HCT116 (cell line): ENCODE results near the gene PPP2R5B. TPM values are rescaled to one million over a fixed set of nuclear protein-coding genes. Genes with fewer than 3 reads are reported as not detected.

Source experiments
- ATAC-seq: fragments of 200-7000 bp; cut with Tn5 transposase; 2 replicates; pipeline ENCODE4 v1.9.1; 2020; ENCODE audit warnings: mild to moderate bottlenecking, moderate library complexity
- BruUV-seq: library from RNA; stranded (reverse); fragments of 400-500 nt; replicated peaks from 2 replicates; lab custom pipeline; 2021; lab: Mats Ljungman, UMichigan
- CTCF ChIA-PET: fragments of 300-600 bp; sonication (Branson Sonifier 250); formaldehyde crosslinking; loops from one replicate; lab custom pipeline; 2021; ENCODE audit warnings: antibody characterized with exemption; lab: Charles Lee
- POLR2A ChIA-PET: fragments of 300-600, 350-600 bp; sonication (Branson Sonifier 250); formaldehyde crosslinking; loops from one replicate; lab custom pipeline; 2021; ENCODE audit warnings: antibody characterized with exemption; lab: Charles Lee
- RAD21 ChIA-PET, 2 experiments: fragments of 300-600 bp; sonication (Branson Sonifier 250); formaldehyde crosslinking; loops; one replicate each; lab custom pipeline; 2023; ENCODE audit warnings: low total read pairs in 2 of 2; ENCODE audit not compliant: uncharacterized antibody in 2 of 2, unreplicated experiment in 2 of 2, low non-redundant PET in 1 of 2; lab: Charles Lee
- DNase-seq: peaks from one replicate; pipeline ENCODE4 v3.0.0-alpha.2; 2010; ENCODE audit warnings: low read depth, low spot score
- H2AFZ ChIP-seq: fragments of 200-600 bp; shearing (Covaris generic), sonication (generic); 2 replicates; pipeline ENCODE4 v1.6.1; 2017; ENCODE audit warnings: low read depth, mixed run types, mixed read lengths, antibody characterized with exemption, low read length; ENCODE audit not compliant: poor library complexity, severe bottlenecking
- H3K27ac ChIP-seq: 2 replicates; pipeline ENCODE4 v1.5.1; 2012; ENCODE audit warnings: low read depth, low read length
- H3K27me3 ChIP-seq: fragments of 200-600 bp; sonication (generic); 2 replicates; pipeline ENCODE4 v1.6.1; 2016; ENCODE audit warnings: mixed run types, low read length, mixed read lengths; ENCODE audit not compliant: insufficient read depth
- H3K36me3 ChIP-seq, 2 experiments: fragments of 200-500 bp in 1 of 2; fragments of 200-600 bp in 1 of 2; sonication (Bioruptor generic) in 1 of 2; sonication (generic) in 1 of 2; 2 replicates each; pipeline versions ENCODE4 v1.5.1 to v1.6.1; 2014 to 2016; ENCODE audit warnings: low read length in 2 of 2, inconsistent platforms in 1 of 2, mixed read lengths in 1 of 2, mixed run types in 1 of 2; ENCODE audit not compliant: insufficient read depth in 2 of 2, control insufficient read depth in 1 of 2
- H3K4me1 ChIP-seq, 2 experiments: fragments of 200-600 bp in 1 of 2; sonication (generic) in 1 of 2; 2 replicates each; pipeline versions ENCODE4 v1.5.1 to v1.6.1; 2012 to 2017; ENCODE audit warnings: low read length in 2 of 2, inconsistent platforms in 1 of 2, mild to moderate bottlenecking in 1 of 2, mixed read lengths in 1 of 2, mixed run types in 1 of 2, moderate library complexity in 1 of 2; ENCODE audit not compliant: insufficient read depth in 2 of 2, control insufficient read depth in 1 of 2
- H3K4me2 ChIP-seq: fragments of 200-600 bp; sonication (generic); 2 replicates; pipeline ENCODE4 v1.6.1; 2017; ENCODE audit warnings: mixed run types, low read length, mixed read lengths
- H3K4me3 ChIP-seq, 2 experiments: fragments of 200-600 bp in 1 of 2; sonication (generic) in 1 of 2; replicated peaks in 1 of 2; 2 replicates each; pipeline ENCODE4 v1.5.1; 2011 to 2016; ENCODE audit warnings: low read length in 2 of 2, control low read depth in 1 of 2, low read depth in 1 of 2, mild to moderate bottlenecking in 1 of 2, mixed read lengths in 1 of 2, mixed run types in 1 of 2
- H3K79me2 ChIP-seq: fragments of 200-600 bp; sonication (generic); 2 replicates; pipeline ENCODE4 v1.6.1; 2017; ENCODE audit warnings: mild to moderate bottlenecking, mixed run types, low read length, moderate library complexity, mixed read lengths; ENCODE audit not compliant: insufficient read depth
- H3K9ac ChIP-seq: fragments of 200-600 bp; sonication (generic); 2 replicates; pipeline ENCODE4 v1.6.1; 2016; ENCODE audit warnings: low read length, mixed read lengths
- H3K9me2 ChIP-seq: fragments of 200-600 bp; sonication (generic), shearing (Covaris generic); 2 replicates; pipeline ENCODE4 v1.6.1; 2017; ENCODE audit warnings: mixed run types, mild to moderate bottlenecking, moderate library complexity; ENCODE audit not compliant: insufficient read depth
- H3K9me3 ChIP-seq, 2 experiments: fragments of 200-500 bp in 1 of 2; fragments of 200-600 bp in 1 of 2; sonication (Bioruptor generic) in 1 of 2; sonication (generic) in 1 of 2; 2 replicates each; pipeline ENCODE4 v1.6.1; 2014 to 2017; ENCODE audit warnings: low read length in 2 of 2, mixed read lengths in 2 of 2, inconsistent platforms in 1 of 2, low read depth in 1 of 2, mild to moderate bottlenecking in 1 of 2, mixed run types in 1 of 2, moderate library complexity in 1 of 2; ENCODE audit not compliant: control insufficient read depth in 1 of 2, insufficient read depth in 1 of 2
- H4K20me1 ChIP-seq: fragments of 200-600 bp; sonication (generic), shearing (Covaris generic); 2 replicates; pipeline ENCODE4 v1.6.1; 2017; ENCODE audit warnings: mixed run types, mild to moderate bottlenecking, moderate library complexity; ENCODE audit not compliant: insufficient read depth
- EGR1 ChIP-seq: IDR thresholded peaks from 2 replicates; pipeline ENCODE4 v1.6.1; 2012; ENCODE audit warnings: low read depth
- EZH2 ChIP-seq: fragments of 200-600 bp; sonication (generic); IDR thresholded peaks from 2 replicates; pipeline ENCODE4 v1.6.1; 2017; ENCODE audit warnings: antibody characterized with exemption, mixed run types
- EZH2phosphoT487 ChIP-seq: fragments of 200-600 bp; IDR thresholded peaks from 2 replicates; pipeline ENCODE4 v1.6.1; 2018; ENCODE audit warnings: antibody characterized with exemption, borderline replicate concordance
- JUND ChIP-seq: IDR thresholded peaks from 2 replicates; pipeline ENCODE4 v1.6.1; 2012
- SP1 ChIP-seq: IDR thresholded peaks from 2 replicates; pipeline ENCODE4 v1.6.1; 2012; ENCODE audit warnings: low read depth
- intact Hi-C: fragments of 100-400 bp; cut with micrococcal nuclease; formaldehyde crosslinking; loops from 2 replicates; pipeline ENCODE4 v1.10.0; 2022
- total RNA-seq: library from RNA; stranded (reverse); gene quantifications from one replicate; pipeline ENCODE4 v1.2.1, GENCODE V29; 2021; ENCODE audit not compliant: unreplicated experiment
- TF ChIP-seq, protein P1 (sequence below): IDR thresholded peaks from 2 replicates; pipeline ENCODE4 v1.6.1; 2012; ENCODE audit warnings: low read depth

PPP2R5B gene
- total RNA-seq, 1 experiment from 2014 or later: 10.9 TPM

DNA sequence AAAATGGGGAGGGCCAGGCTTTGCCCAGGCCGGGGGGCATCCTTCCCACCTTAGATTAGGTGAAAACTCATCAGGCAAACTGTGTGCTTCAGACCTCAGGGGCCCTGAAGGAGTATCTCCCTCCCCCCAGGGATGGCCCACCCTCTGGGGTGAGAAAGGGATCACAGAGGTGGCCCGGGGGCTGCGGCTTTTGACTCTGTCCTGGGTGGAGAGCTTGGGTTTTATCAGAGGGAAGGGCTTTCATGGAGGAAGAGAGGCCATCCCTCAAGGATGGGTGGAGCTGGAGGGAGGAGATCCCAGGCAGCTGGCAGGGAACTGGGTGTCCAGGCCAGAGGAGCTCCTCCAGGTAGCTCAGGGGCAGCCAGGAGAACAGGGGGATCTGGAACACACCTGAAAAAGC, 3.1 kb upstream of the PPP2R5B start:
- ATAC-seq (no peak), DNase-seq (no peak)
- Histone ChIP-seq H3K9ac (no peak overlapping the region), H3K4me2 (no peak overlapping the region), H3K4me1 (peaks cover 16 to 38% of the 10 kb centered on the region in 2 experiments), H3K27ac (no peak overlapping the region), H3K36me3 (no peaks in the 10 kb centered on the region), H3K9me3 (no peaks in the 10 kb centered on the region), H3K27me3 (no peaks in the 10 kb centered on the region), H3K79me2 (peaks cover 5% of the 10 kb centered on the region; the same call in 1 of the 2 replicates), H3K4me3 (no peak overlapping the region), H2AFZ (no peak overlapping the region), H3K9me2 (no peaks in the 10 kb centered on the region), H4K20me1 (no peaks in the 10 kb centered on the region)
- TF ChIP-seq, protein P1, sequence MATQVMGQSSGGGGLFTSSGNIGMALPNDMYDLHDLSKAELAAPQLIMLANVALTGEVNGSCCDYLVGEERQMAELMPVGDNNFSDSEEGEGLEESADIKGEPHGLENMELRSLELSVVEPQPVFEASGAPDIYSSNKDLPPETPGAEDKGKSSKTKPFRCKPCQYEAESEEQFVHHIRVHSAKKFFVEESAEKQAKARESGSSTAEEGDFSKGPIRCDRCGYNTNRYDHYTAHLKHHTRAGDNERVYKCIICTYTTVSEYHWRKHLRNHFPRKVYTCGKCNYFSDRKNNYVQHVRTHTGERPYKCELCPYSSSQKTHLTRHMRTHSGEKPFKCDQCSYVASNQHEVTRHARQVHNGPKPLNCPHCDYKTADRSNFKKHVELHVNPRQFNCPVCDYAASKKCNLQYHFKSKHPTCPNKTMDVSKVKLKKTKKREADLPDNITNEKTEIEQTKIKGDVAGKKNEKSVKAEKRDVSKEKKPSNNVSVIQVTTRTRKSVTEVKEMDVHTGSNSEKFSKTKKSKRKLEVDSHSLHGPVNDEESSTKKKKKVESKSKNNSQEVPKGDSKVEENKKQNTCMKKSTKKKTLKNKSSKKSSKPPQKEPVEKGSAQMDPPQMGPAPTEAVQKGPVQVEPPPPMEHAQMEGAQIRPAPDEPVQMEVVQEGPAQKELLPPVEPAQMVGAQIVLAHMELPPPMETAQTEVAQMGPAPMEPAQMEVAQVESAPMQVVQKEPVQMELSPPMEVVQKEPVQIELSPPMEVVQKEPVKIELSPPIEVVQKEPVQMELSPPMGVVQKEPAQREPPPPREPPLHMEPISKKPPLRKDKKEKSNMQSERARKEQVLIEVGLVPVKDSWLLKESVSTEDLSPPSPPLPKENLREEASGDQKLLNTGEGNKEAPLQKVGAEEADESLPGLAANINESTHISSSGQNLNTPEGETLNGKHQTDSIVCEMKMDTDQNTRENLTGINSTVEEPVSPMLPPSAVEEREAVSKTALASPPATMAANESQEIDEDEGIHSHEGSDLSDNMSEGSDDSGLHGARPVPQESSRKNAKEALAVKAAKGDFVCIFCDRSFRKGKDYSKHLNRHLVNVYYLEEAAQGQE: no peak
- TF ChIP-seq EZH2 (no peak), JUND (no peak), SP1 (no peak), EZH2phosphoT487 (no peak), EGR1 (no peak)
- no TSS peak for BruUV-seq
- ChIA-PET POLR2A (no interaction called here), RAD21 (no interaction called here), CTCF (no interaction called here)
- intact Hi-C loops: no loop called here
